ENCODE measurements around the gene RCN1. TPM values are rescaled to one million over a fixed set of nuclear protein-coding genes. Genes with fewer than 3 reads are reported as not detected.
"Not testable (repeated sequence)": the region's sequence is repeated elsewhere in the genome, so short reads cannot be mapped to it uniquely, and the experiment has no call there.

RCN1 gene
- total and polyA plus RNA-seq, 2 experiments from 2014 or later, result 534 to 557 TPM

GRCh38 chr11:32056438-32056837 is 34.4 kb upstream of the RCN1 start:
- no peaks in the 10 kb centered on the region for H4K20me1 ChIP-seq (ENCODE audit: insufficient read depth)
- H3K4me1 ChIP-seq (ENCODE audit: insufficient read depth), result peaks cover 25% of the 10 kb centered on the region
- H3K4me2 ChIP-seq (ENCODE audit: unreplicated experiment), result peak overlapping the region; percentile 33
- no peaks in the 10 kb centered on the region for H3K9me3 ChIP-seq (ENCODE audit: low read depth)
- H3K79me2 ChIP-seq (ENCODE audit: insufficient read depth), result no peaks in the 10 kb centered on the region
- DNase-seq, result peak; percentile 84
- H3K9me2 ChIP-seq (ENCODE audit: insufficient read depth), result no peaks in the 10 kb centered on the region
- no peaks in the 10 kb centered on the region for H3F3A ChIP-seq (ENCODE audit: insufficient read depth)
- TF ChIP-seq EZH2 (IDR thresholded peaks at IDR 0.05; ENCODE audit: insufficient read depth, poor library complexity, severe bottlenecking), result no peak
- TF ChIP-seq EZH2phosphoT487 (IDR thresholded peaks at IDR 0.05; ENCODE audit: insufficient read depth, low read depth), result peak; percentile 79; the same call in 1 of the 2 replicates
- in situ Hi-C loops (cut with MboI), result no loop called here
- WGBS, 2 experiments (ENCODE audit: low coverage in 1 of 2, low lambda C conversion rate in 2 of 2, missing lambda C conversion rate in 2 of 2), result 9 to 16% methylated on average over 6 of the region's 6 CpGs
- no peak overlapping the region for H3K4me3 ChIP-seq
- no peaks in the 10 kb centered on the region for H3K27me3 ChIP-seq (replicated peaks; ENCODE audit: insufficient read depth)
- H3K36me3 ChIP-seq (ENCODE audit: low read depth), result no peaks in the 10 kb centered on the region
- H3K9ac ChIP-seq, result no peak overlapping the region
- peak overlapping the region; percentile 31; the same call in 1 of the 2 replicates for H2AFZ ChIP-seq
- H3K27ac ChIP-seq, result no peak overlapping the region

DNA sequence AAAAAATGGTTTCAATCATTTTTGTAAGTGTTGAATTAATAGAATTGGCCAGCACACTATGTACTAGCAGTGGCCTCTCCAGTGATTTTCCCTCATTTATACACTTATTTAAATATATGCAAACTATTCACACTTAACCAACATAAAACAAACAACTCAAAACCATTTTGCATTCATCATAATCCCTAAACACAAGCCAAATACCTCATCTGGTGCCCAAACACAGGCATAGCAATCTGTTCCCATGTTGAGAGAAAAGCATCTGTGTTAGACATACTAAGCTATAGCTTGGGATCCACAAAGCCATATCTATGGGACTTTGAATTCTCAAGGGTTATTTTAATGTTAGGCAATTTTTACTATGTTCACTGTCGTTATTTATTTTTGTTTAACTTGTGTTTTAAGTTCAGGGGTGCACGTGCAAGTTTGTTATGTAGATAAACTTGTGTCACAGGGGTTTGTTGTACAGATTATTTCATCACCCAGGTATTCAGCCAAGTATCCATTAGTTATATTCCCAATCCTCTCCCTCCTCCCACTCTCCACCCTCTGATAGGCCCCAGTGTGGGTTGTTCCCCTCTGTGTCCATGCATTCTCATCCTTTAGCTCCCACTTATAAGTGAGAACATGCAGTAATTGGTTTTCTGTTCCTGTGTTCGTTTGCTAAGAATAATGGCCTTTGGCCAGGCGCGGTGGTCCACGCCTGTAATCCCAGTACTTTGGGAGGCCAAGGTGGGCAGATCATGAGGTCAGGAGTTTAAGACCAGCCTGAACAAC is 31.0 kb upstream of the RCN1 start:
- TF ChIP-seq EZH2 (IDR thresholded peaks at IDR 0.05; ENCODE audit: insufficient read depth, poor library complexity, severe bottlenecking) (no peak), EZH2phosphoT487 (IDR thresholded peaks at IDR 0.05; ENCODE audit: insufficient read depth, low read depth) (no peak)
- H2AFZ ChIP-seq, result no peak overlapping the region
- DNase-seq, result no peak
- in situ Hi-C loops (cut with MboI), result no loop called here
- H3K9ac ChIP-seq, result no peak overlapping the region
- H3K79me2 ChIP-seq (ENCODE audit: insufficient read depth), result no peaks in the 10 kb centered on the region
- no peak overlapping the region for H3K4me3 ChIP-seq
- no peaks in the 10 kb centered on the region for H3K9me3 ChIP-seq (ENCODE audit: low read depth)
- H3K27me3 ChIP-seq (replicated peaks; ENCODE audit: insufficient read depth), result no peaks in the 10 kb centered on the region
- H4K20me1 ChIP-seq (ENCODE audit: insufficient read depth), result no peaks in the 10 kb centered on the region
- 48 to 49% methylated on average over 6 of the region's 6 CpGs for WGBS, 2 experiments (ENCODE audit: low coverage in 1 of 2, low lambda C conversion rate in 2 of 2, missing lambda C conversion rate in 2 of 2)
- peaks cover 11% of the 10 kb centered on the region for H3K4me1 ChIP-seq (ENCODE audit: insufficient read depth)
- no peaks in the 10 kb centered on the region for H3K36me3 ChIP-seq (ENCODE audit: low read depth)
- H3K4me2 ChIP-seq (ENCODE audit: unreplicated experiment), result no peak overlapping the region
- H3K9me2 ChIP-seq (ENCODE audit: insufficient read depth), result no peaks in the 10 kb centered on the region
- no peaks in the 10 kb centered on the region for H3F3A ChIP-seq (ENCODE audit: insufficient read depth)
- H3K27ac ChIP-seq, result no peak overlapping the region

DNA sequence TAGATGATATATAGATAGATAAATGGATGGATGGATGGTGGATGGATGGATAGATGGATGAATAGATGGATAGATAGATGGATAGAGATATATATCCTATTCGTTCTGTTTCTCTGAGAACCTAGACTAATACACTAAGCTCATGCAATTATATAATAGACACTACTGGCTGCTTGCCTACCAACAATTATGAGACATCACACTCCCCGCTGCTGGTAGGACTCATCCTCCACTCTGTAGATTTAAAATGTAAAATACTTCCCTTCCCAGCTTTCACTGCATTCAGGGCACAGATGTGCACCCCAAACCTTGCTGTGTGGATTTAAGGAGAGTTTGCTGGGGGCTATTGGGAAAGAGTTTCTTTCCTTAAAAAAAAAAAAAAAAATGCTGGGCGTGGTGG is 28.3 kb upstream of the RCN1 start:
- Histone ChIP-seq H3K9me3 (ENCODE audit: low read depth) (no peaks in the 10 kb centered on the region), H4K20me1 (ENCODE audit: insufficient read depth) (no peaks in the 10 kb centered on the region), H3K9me2 (ENCODE audit: insufficient read depth) (no peaks in the 10 kb centered on the region), H3K27ac (no peak overlapping the region), H3F3A (ENCODE audit: insufficient read depth) (no peaks in the 10 kb centered on the region), H3K4me1 (ENCODE audit: insufficient read depth) (no peaks in the 10 kb centered on the region), H3K27me3 (replicated peaks; ENCODE audit: insufficient read depth) (no peaks in the 10 kb centered on the region; the same call in 1 of the 2 replicates), H3K79me2 (ENCODE audit: insufficient read depth) (no peaks in the 10 kb centered on the region), H3K4me3 (no peak overlapping the region), H2AFZ (no peak overlapping the region), H3K9ac (no peak overlapping the region), H3K4me2 (ENCODE audit: unreplicated experiment) (no peak overlapping the region), H3K36me3 (ENCODE audit: low read depth) (no peaks in the 10 kb centered on the region)
- no peak for DNase-seq
- in situ Hi-C loops (cut with MboI), result no loop called here
- 48 to 55% methylated on average over 3 of the region's 3 CpGs for WGBS, 2 experiments (ENCODE audit: low coverage in 1 of 2, low lambda C conversion rate in 2 of 2, missing lambda C conversion rate in 2 of 2)
- TF ChIP-seq EZH2phosphoT487 (IDR thresholded peaks at IDR 0.05; ENCODE audit: insufficient read depth, low read depth) (no peak), EZH2 (IDR thresholded peaks at IDR 0.05; ENCODE audit: insufficient read depth, poor library complexity, severe bottlenecking) (no peak)

DNA sequence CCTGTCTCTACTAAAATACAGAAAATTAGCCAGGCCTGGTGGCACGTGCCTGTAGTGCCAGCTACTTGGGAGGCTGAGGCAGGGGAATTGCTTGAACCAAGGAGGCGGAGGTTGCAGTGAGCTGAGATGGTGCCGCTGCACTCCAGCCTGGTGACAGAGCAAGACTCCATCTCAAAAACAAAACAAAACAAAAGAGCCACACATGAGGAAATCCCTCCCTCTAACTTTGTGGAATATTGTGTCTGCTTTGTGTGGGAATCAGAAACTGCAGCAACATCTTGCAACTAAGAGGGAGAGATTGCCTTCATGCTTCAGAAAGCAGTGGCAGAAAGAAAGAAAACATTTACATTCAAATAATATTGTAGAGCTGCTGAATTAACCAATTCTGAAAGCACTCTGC is 27.8 kb upstream of the RCN1 start:
- WGBS, 2 experiments (ENCODE audit: low coverage in 1 of 2, low lambda C conversion rate in 2 of 2, missing lambda C conversion rate in 2 of 2), result 74 to 77% methylated on average over 3 of the region's 3 CpGs
- H3K27ac ChIP-seq; in situ Hi-C loops (cut with MboI); H3K9me2 ChIP-seq (ENCODE audit: insufficient read depth); H3K79me2 ChIP-seq (ENCODE audit: insufficient read depth); H3K4me1 ChIP-seq (ENCODE audit: insufficient read depth); H3K4me2 ChIP-seq (ENCODE audit: unreplicated experiment); H3K4me3 ChIP-seq; H3K36me3 ChIP-seq (ENCODE audit: low read depth); H3K9me3 ChIP-seq (ENCODE audit: low read depth); H3K27me3 ChIP-seq (replicated peaks; ENCODE audit: insufficient read depth); H2AFZ ChIP-seq; H3K9ac ChIP-seq; H4K20me1 ChIP-seq (ENCODE audit: insufficient read depth); DNase-seq; H3F3A ChIP-seq (ENCODE audit: insufficient read depth): not testable (repeated sequence)
